WTC11 (cell line): ENCODE data around the gene GPR39. TPM values are rescaled to one million over a fixed set of nuclear protein-coding genes. Genes with fewer than 3 reads are reported as not detected.

Experiments
- ATAC-seq: fragments of 200-7000 bp; cut with Tn5 transposase; 2 replicates; pipeline ENCODE4 v1.10.0; 2021; ENCODE audit warnings: mild to moderate bottlenecking, moderate library complexity
- CTCF ChIA-PET: fragments of 300-600 bp; sonication (Branson Sonifier 250); formaldehyde crosslinking; loops from one replicate; lab custom pipeline; 2021; ENCODE audit warnings: antibody characterized with exemption; lab: Charles Lee
- POLR2A ChIA-PET: fragments of 350-600 bp; sonication (Branson Sonifier 250); formaldehyde crosslinking; loops from one replicate; lab custom pipeline; 2021; ENCODE audit warnings: antibody characterized with exemption; lab: Charles Lee
- DNase-seq: peaks from one replicate; pipeline ENCODE4 v3.0.0; 2021; ENCODE audit warnings: low spot score
- H3K27ac Mint-ChIP-seq: 2 replicates; pipeline ENCODE4 v1.8.0; 2021; ENCODE audit warnings: mixed read lengths
- H3K27me3 Mint-ChIP-seq: 2 replicates; pipeline ENCODE4 v1.8.0; 2021; ENCODE audit warnings: low read depth, mild to moderate bottlenecking, moderate library complexity, mixed read lengths
- H3K36me3 Mint-ChIP-seq: 2 replicates; pipeline ENCODE4 v1.8.0; 2021; ENCODE audit warnings: mixed read lengths
- H3K4me1 Mint-ChIP-seq: 2 replicates; pipeline ENCODE4 v1.8.0; 2022; ENCODE audit warnings: mixed read lengths
- H3K4me3 Mint-ChIP-seq: 2 replicates; pipeline ENCODE4 v1.8.0; 2021; ENCODE audit warnings: mild to moderate bottlenecking, moderate library complexity, mixed read lengths
- H3K9me3 Mint-ChIP-seq: 2 replicates; pipeline ENCODE4 v1.8.0; 2021; ENCODE audit warnings: mixed read lengths
- ATF1 ChIP-seq: sonication (generic); formaldehyde crosslinking; IDR thresholded peaks from 2 replicates; pipeline ENCODE4 v1.8.1; 2023; ENCODE audit warnings: mild to moderate bottlenecking, moderate library complexity, missing genetic modification reagents
- ATF3 ChIP-seq: sonication (generic); formaldehyde crosslinking; conservative IDR thresholded peaks from 2 replicates; pipeline ENCODE4 v1.8.1; 2022; ENCODE audit warnings: mild to moderate bottlenecking, missing genetic modification reagents
- ATF6 ChIP-seq: sonication (generic); formaldehyde crosslinking; IDR thresholded peaks from 2 replicates; pipeline ENCODE4 v1.8.1; 2023; ENCODE audit warnings: mild to moderate bottlenecking, missing genetic modification reagents
- CREB1 ChIP-seq: sonication (generic); formaldehyde crosslinking; IDR thresholded peaks from 2 replicates; pipeline ENCODE4 v1.8.0; 2023; ENCODE audit warnings: mild to moderate bottlenecking, missing genetic modification reagents
- ELF4 ChIP-seq: sonication (generic); formaldehyde crosslinking; IDR thresholded peaks from 2 replicates; pipeline ENCODE4 v1.8.1; 2022; ENCODE audit warnings: low read depth, mild to moderate bottlenecking, moderate library complexity, missing genetic modification reagents
- ESRRA ChIP-seq: sonication (generic); formaldehyde crosslinking; IDR thresholded peaks from 2 replicates; pipeline ENCODE4 v1.8.1; 2022; ENCODE audit warnings: mild to moderate bottlenecking, missing genetic modification reagents, borderline replicate concordance
- ETV6 ChIP-seq: sonication (generic); formaldehyde crosslinking; IDR thresholded peaks from 2 replicates; pipeline ENCODE4 v1.8.1; 2022; ENCODE audit warnings: mild to moderate bottlenecking, missing genetic modification reagents
- FOXK1 ChIP-seq: sonication (generic); formaldehyde crosslinking; IDR thresholded peaks from 2 replicates; pipeline ENCODE4 v1.8.0; 2022; ENCODE audit warnings: mild to moderate bottlenecking, moderate library complexity, missing genetic modification reagents
- GABPB1 ChIP-seq: sonication (generic); formaldehyde crosslinking; IDR thresholded peaks from 2 replicates; pipeline ENCODE4 v1.8.1; 2023; ENCODE audit warnings: mild to moderate bottlenecking, missing genetic modification reagents
- GTF2I ChIP-seq: fragments of 250-450 bp; sonication (Bioruptor Pico); conservative IDR thresholded peaks from 2 replicates; pipeline ENCODE4 v1.4.0; 2021; ENCODE audit warnings: mild to moderate bottlenecking
- KAT7 ChIP-seq: sonication (generic); formaldehyde crosslinking; IDR thresholded peaks from 2 replicates; pipeline ENCODE4 v1.8.1; 2023; ENCODE audit warnings: missing genetic modification reagents, mild to moderate bottlenecking, borderline replicate concordance
- NFATC4 ChIP-seq: fragments of 250-450 bp; sonication (Bioruptor Pico); IDR thresholded peaks from 2 replicates; pipeline ENCODE4 v1.9.0; 2021; ENCODE audit warnings: mild to moderate bottlenecking
- NFYB ChIP-seq: sonication (generic); formaldehyde crosslinking; conservative IDR thresholded peaks from 2 replicates; pipeline ENCODE4 v1.8.0; 2022; ENCODE audit warnings: low read depth, missing genetic modification reagents
- NR1H2 ChIP-seq: sonication (generic); formaldehyde crosslinking; IDR thresholded peaks from 2 replicates; pipeline ENCODE4 v1.9.0; 2021; ENCODE audit warnings: mild to moderate bottlenecking, moderate library complexity, missing genetic modification reagents
- NR3C1 ChIP-seq: sonication (generic); formaldehyde crosslinking; conservative IDR thresholded peaks from 2 replicates; pipeline ENCODE4 v1.8.1; 2023; ENCODE audit warnings: low read depth, mild to moderate bottlenecking, missing genetic modification reagents
- PRRX2 ChIP-seq: fragments of 250-450 bp; sonication (Bioruptor Pico); IDR thresholded peaks from 2 replicates; pipeline ENCODE4 v1.8.0; 2021; ENCODE audit warnings: mild to moderate bottlenecking
- RELA ChIP-seq: sonication (generic); formaldehyde crosslinking; IDR thresholded peaks from 2 replicates; pipeline ENCODE4 v1.8.1; 2022; ENCODE audit warnings: missing genetic modification reagents, mild to moderate bottlenecking, borderline replicate concordance
- USF1 ChIP-seq: sonication (generic); formaldehyde crosslinking; IDR thresholded peaks from 2 replicates; pipeline ENCODE4 v1.8.0; 2022; ENCODE audit warnings: mild to moderate bottlenecking, missing genetic modification reagents
- USF2 ChIP-seq: sonication (generic); formaldehyde crosslinking; IDR thresholded peaks from 2 replicates; pipeline ENCODE4 v1.8.1; 2023; ENCODE audit warnings: mild to moderate bottlenecking, missing genetic modification reagents, moderate library complexity
- ZBTB21 ChIP-seq: sonication (generic); formaldehyde crosslinking; IDR thresholded peaks from 2 replicates; pipeline ENCODE4 v1.8.1; 2023; ENCODE audit warnings: mild to moderate bottlenecking, missing genetic modification reagents, borderline replicate concordance
- ZNF121 ChIP-seq: sonication (generic); formaldehyde crosslinking; IDR thresholded peaks from 2 replicates; pipeline ENCODE4 v1.8.0; 2023; ENCODE audit warnings: missing genetic modification reagents
- ZNF263 ChIP-seq: sonication (generic); formaldehyde crosslinking; IDR thresholded peaks from 2 replicates; pipeline ENCODE4 v1.8.1; 2022; ENCODE audit warnings: low read depth, mild to moderate bottlenecking, moderate library complexity, missing genetic modification reagents
- ZNF281 ChIP-seq: sonication (generic); formaldehyde crosslinking; IDR thresholded peaks from 2 replicates; pipeline ENCODE4 v1.8.0; 2023; ENCODE audit warnings: mild to moderate bottlenecking, missing genetic modification reagents
- ZNF317 ChIP-seq: sonication (generic); formaldehyde crosslinking; IDR thresholded peaks from 2 replicates; pipeline ENCODE4 v1.8.1; 2023; ENCODE audit warnings: low read depth, mild to moderate bottlenecking, moderate library complexity, missing genetic modification reagents, borderline replicate concordance
- ZNF416 ChIP-seq: fragments of 250-450 bp; sonication (Bioruptor Pico); IDR thresholded peaks from 2 replicates; pipeline ENCODE4 v1.9.0; 2021; ENCODE audit warnings: mild to moderate bottlenecking, inconsistent platforms
- ZNF423 ChIP-seq: fragments of 250-450 bp; sonication (Bioruptor Pico); IDR thresholded peaks from 2 replicates; pipeline ENCODE4 v2.1.2; 2022; ENCODE audit warnings: mild to moderate bottlenecking, moderate library complexity
- ZNF671 ChIP-seq: fragments of 250-450 bp; sonication (Bioruptor Pico); IDR thresholded peaks from 2 replicates; pipeline ENCODE4 v1.8.0; 2021; ENCODE audit warnings: mild to moderate bottlenecking
- total RNA-seq: library from RNA; stranded (reverse); gene quantifications from 3 replicates; pipeline ENCODE4 v1.2.3, GENCODE V29; 2021
- TF ChIP-seq, protein P1 (sequence below): sonication (generic); formaldehyde crosslinking; IDR thresholded peaks from 2 replicates; pipeline ENCODE4 v1.8.0; 2023; ENCODE audit warnings: missing genetic modification reagents, mild to moderate bottlenecking, borderline replicate concordance

The GPR39 gene
- total RNA-seq, 1 experiment from 2014 or later, result 0.74 TPM

GRCh38 chr2:132477436-132477835, 60.8 kb downstream of the GPR39 start (continued):
- no peak for TF ChIP-seq ATF6
- no peak for TF ChIP-seq ZNF263 (CRISPR knock-in tag)
- TF ChIP-seq CREB1 (CRISPR knock-in tag), result no peak
- TF ChIP-seq ZNF423 (CRISPR knock-in tag), result no peak
- no peak for TF ChIP-seq USF2 (CRISPR knock-in tag)
- no peak for TF ChIP-seq ZBTB21 (CRISPR knock-in tag)
- TF ChIP-seq KAT7 (CRISPR knock-in tag), result no peak
- TF ChIP-seq GTF2I (CRISPR knock-in tag), result no peak
- no peak for TF ChIP-seq NFATC4 (CRISPR knock-in tag)
- no peak for TF ChIP-seq NFYB
- TF ChIP-seq USF1 (CRISPR knock-in tag), result no peak
- TF ChIP-seq ELF4 (CRISPR knock-in tag), result no peak
- no peak for TF ChIP-seq FOXK1
- TF ChIP-seq, protein P1, sequence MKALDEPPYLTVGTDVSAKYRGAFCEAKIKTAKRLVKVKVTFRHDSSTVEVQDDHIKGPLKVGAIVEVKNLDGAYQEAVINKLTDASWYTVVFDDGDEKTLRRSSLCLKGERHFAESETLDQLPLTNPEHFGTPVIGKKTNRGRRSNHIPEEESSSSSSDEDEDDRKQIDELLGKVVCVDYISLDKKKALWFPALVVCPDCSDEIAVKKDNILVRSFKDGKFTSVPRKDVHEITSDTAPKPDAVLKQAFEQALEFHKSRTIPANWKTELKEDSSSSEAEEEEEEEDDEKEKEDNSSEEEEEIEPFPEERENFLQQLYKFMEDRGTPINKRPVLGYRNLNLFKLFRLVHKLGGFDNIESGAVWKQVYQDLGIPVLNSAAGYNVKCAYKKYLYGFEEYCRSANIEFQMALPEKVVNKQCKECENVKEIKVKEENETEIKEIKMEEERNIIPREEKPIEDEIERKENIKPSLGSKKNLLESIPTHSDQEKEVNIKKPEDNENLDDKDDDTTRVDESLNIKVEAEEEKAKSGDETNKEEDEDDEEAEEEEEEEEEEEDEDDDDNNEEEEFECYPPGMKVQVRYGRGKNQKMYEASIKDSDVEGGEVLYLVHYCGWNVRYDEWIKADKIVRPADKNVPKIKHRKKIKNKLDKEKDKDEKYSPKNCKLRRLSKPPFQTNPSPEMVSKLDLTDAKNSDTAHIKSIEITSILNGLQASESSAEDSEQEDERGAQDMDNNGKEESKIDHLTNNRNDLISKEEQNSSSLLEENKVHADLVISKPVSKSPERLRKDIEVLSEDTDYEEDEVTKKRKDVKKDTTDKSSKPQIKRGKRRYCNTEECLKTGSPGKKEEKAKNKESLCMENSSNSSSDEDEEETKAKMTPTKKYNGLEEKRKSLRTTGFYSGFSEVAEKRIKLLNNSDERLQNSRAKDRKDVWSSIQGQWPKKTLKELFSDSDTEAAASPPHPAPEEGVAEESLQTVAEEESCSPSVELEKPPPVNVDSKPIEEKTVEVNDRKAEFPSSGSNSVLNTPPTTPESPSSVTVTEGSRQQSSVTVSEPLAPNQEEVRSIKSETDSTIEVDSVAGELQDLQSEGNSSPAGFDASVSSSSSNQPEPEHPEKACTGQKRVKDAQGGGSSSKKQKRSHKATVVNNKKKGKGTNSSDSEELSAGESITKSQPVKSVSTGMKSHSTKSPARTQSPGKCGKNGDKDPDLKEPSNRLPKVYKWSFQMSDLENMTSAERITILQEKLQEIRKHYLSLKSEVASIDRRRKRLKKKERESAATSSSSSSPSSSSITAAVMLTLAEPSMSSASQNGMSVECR (CRISPR knock-in tag), result no peak

DNA sequence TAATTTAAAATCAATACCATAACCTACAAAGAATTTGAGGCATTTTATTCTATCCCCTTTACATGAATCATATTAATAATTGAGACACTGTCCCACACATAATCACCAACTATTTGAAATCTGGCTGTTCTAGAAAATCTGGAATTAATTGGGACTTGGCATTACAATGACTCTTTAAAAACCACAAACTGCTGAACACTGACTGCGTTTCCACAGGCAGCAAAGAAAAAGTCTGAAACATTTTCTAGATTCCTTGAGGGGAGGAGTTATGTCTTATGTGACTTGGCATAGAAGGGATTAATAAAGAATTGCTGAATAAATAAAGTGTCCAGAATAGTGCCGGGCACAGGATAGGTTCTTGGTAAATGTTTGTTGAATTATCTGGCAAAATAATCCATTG, 61.4 kb downstream of the GPR39 start:
- POLR2A ChIA-PET, result no interaction called here
- Mint-ChIP-seq H3K4me3 (no peak overlapping the region), H3K36me3 (no peaks in the 10 kb centered on the region), H3K4me1 (peaks cover 6% of the 10 kb centered on the region), H3K27me3 (no peaks in the 10 kb centered on the region; the same call in 1 of the 2 replicates), H3K9me3 (peaks cover 6% of the 10 kb centered on the region; the same call in 1 of the 2 replicates), H3K27ac (no peak overlapping the region)
- CTCF ChIA-PET, result interaction anchor here (1.2 kb wide), 1 partner anchor 28 kb away, joined by 3 read pairs; no protein-coding TSS in a partner anchor
- no peak for DNase-seq
- no peak for ATAC-seq
- TF ChIP-seq NR1H2 (no peak), ZNF671 (CRISPR knock-in tag) (no peak), ETV6 (CRISPR knock-in tag) (no peak), ZBTB21 (CRISPR knock-in tag) (no peak), ATF1 (CRISPR knock-in tag) (no peak), ZNF281 (CRISPR knock-in tag) (no peak), PRRX2 (CRISPR knock-in tag) (no peak), ZNF317 (no peak), ZNF263 (CRISPR knock-in tag) (no peak), CREB1 (CRISPR knock-in tag) (no peak), ATF3 (CRISPR knock-in tag) (no peak), ELF4 (CRISPR knock-in tag) (no peak), NR3C1 (CRISPR knock-in tag) (no peak), GABPB1 (no peak), RELA (CRISPR knock-in tag) (no peak), ESRRA (CRISPR knock-in tag) (no peak), ZNF416 (CRISPR knock-in tag) (no peak), ZNF121 (CRISPR knock-in tag) (no peak), KAT7 (CRISPR knock-in tag) (no peak)
